MM.1S (cell line): ENCODE data around the gene CAV1.

ENCODE experiments used
- DNase-seq: peaks from one replicate; pipeline ENCODE4 v3.0.0-alpha.2; 2015
- H2AFZ ChIP-seq: fragments of 300-600 bp; sonication (generic); 2 replicates; pipeline ENCODE4 v1.6.0; 2016; ENCODE audit warnings: antibody characterized with exemption, low read length
- H3F3A ChIP-seq: fragments of 300-600 bp; sonication (generic); 2 replicates; pipeline ENCODE4 v1.6.1; 2016; ENCODE audit warnings: mild to moderate bottlenecking, antibody characterized with exemption, low read length, moderate library complexity, mixed read lengths; ENCODE audit not compliant: insufficient read depth
- H3K27ac ChIP-seq: fragments of 300-600 bp; sonication (generic); 2 replicates; pipeline ENCODE4 v1.5.1; 2016; ENCODE audit warnings: mild to moderate bottlenecking, low read length
- H3K27me3 ChIP-seq: fragments of 300-600 bp; sonication (generic); replicated peaks from 2 replicates; pipeline ENCODE4 v1.6.0; 2016; ENCODE audit warnings: low read length; ENCODE audit not compliant: insufficient read depth
- H3K36me3 ChIP-seq: fragments of 300-600 bp; sonication (generic); replicated peaks from 2 replicates; pipeline ENCODE4 v1.6.1; 2016; ENCODE audit warnings: mild to moderate bottlenecking, low read length, mixed read lengths; ENCODE audit not compliant: insufficient read depth
- H3K4me1 ChIP-seq: fragments of 300-600 bp; sonication (generic); 2 replicates; pipeline ENCODE4 v1.6.1; 2016; ENCODE audit warnings: low read length, mixed read lengths
- H3K4me2 ChIP-seq: fragments of 300-600 bp; sonication (generic); 2 replicates; pipeline ENCODE4 v1.6.0; 2016; ENCODE audit warnings: low read depth, low read length
- H3K4me3 ChIP-seq: fragments of 300-600 bp; sonication (generic); 2 replicates; pipeline ENCODE4 v1.5.1; 2016; ENCODE audit warnings: low read length, mixed read lengths
- H3K79me2 ChIP-seq: fragments of 300-600 bp; sonication (generic); 2 replicates; pipeline ENCODE4 v1.6.1; 2016; ENCODE audit warnings: mixed run types, low read length, mixed read lengths
- H3K9ac ChIP-seq: fragments of 300-600 bp; sonication (generic); 2 replicates; pipeline ENCODE4 v1.6.1; 2016; ENCODE audit warnings: low read length, mixed read lengths
- H3K9me2 ChIP-seq: fragments of 300-600 bp; sonication (generic); replicated peaks from 2 replicates; pipeline ENCODE4 v1.6.1; 2016; ENCODE audit warnings: mild to moderate bottlenecking, low read length, mixed read lengths; ENCODE audit not compliant: insufficient read depth
- H3K9me3 ChIP-seq: fragments of 300-600 bp; sonication (generic); replicated peaks from 2 replicates; pipeline ENCODE4 v1.6.1; 2016; ENCODE audit warnings: mild to moderate bottlenecking, low read length, mixed read lengths; ENCODE audit not compliant: insufficient read depth
- H4K20me1 ChIP-seq: fragments of 300-600 bp; sonication (generic); 2 replicates; pipeline ENCODE4 v1.6.1; 2016; ENCODE audit warnings: mild to moderate bottlenecking, low read length, moderate library complexity, mixed read lengths; ENCODE audit not compliant: insufficient read depth
- CTCF ChIP-seq: fragments of 300-600 bp; sonication (generic); IDR thresholded peaks from 2 replicates; pipeline ENCODE4 v1.5.1; 2016; ENCODE audit warnings: antibody characterized with exemption, low read length, mixed read lengths
- EZH2 ChIP-seq: fragments of 300-600 bp; sonication (generic); optimal IDR thresholded peaks from 2 replicates; pipeline ENCODE3; 2017; ENCODE audit warnings: low read depth, mild to moderate bottlenecking, antibody characterized with exemption, low read length, mixed read lengths
- EZH2phosphoT487 ChIP-seq: fragments of 300-600 bp; sonication (generic); IDR thresholded peaks from 2 replicates; pipeline ENCODE4 v1.6.1; 2018; ENCODE audit warnings: antibody characterized with exemption, low read length

The CAV1 gene

GRCh38 chr7:116538138-116538537 is 13.3 kb downstream of the CAV1 start:
- TF ChIP-seq EZH2 (no peak), EZH2phosphoT487 (no peak), CTCF (no peak)
- Histone ChIP-seq H3F3A (no peaks in the 10 kb centered on the region), H3K4me1 (no peaks in the 10 kb centered on the region), H3K9me3 (no peaks in the 10 kb centered on the region), H3K4me3 (no peak overlapping the region), H3K9ac (no peak overlapping the region), H2AFZ (no peak overlapping the region), H3K79me2 (peaks cover 28% of the 10 kb centered on the region), H3K4me2 (no peak overlapping the region), H3K27ac (no peak overlapping the region), H3K9me2 (no peaks in the 10 kb centered on the region), H3K27me3 (no peaks in the 10 kb centered on the region), H4K20me1 (no peaks in the 10 kb centered on the region), H3K36me3 (0 out of 2 replicates have a peak, but pooled peaks cover 3% of the 10 kb centered on the region)
- DNase-seq, result no peak

- H3F3A ChIP-seq, result no peaks in the 10 kb centered on the region
These were observed 15.0 kb downstream of the CAV1 start for GRCh38 chr7:116539879-116540278.

GRCh38 chr7:116540743-116541142 is 15.9 kb downstream of the CAV1 start:
- 0 out of 2 replicates have a peak, but pooled peaks cover 3% of the 10 kb centered on the region for H3K36me3 ChIP-seq
- no peaks in the 10 kb centered on the region for H3K27me3 ChIP-seq
- H3K4me2 ChIP-seq, result no peak overlapping the region
- no peaks in the 10 kb centered on the region for H4K20me1 ChIP-seq
- TF ChIP-seq EZH2 (no peak), CTCF (no peak), EZH2phosphoT487 (no peak)
- no peak overlapping the region for H2AFZ ChIP-seq
- no peaks in the 10 kb centered on the region for H3K9me3 ChIP-seq
- H3K4me3 ChIP-seq, result no peak overlapping the region
- H3K79me2 ChIP-seq, result peaks cover 10% of the 10 kb centered on the region
- no peak overlapping the region for H3K27ac ChIP-seq
- DNase-seq, result no peak
- no peaks in the 10 kb centered on the region for H3F3A ChIP-seq
- no peaks in the 10 kb centered on the region for H3K4me1 ChIP-seq
- H3K9ac ChIP-seq, result no peak overlapping the region
- no peaks in the 10 kb centered on the region for H3K9me2 ChIP-seq

More at GRCh38 chr7:116539879-116540278, 15.0 kb downstream of the CAV1 start:
- Histone ChIP-seq H3K9ac (no peak overlapping the region), H3K36me3 (0 out of 2 replicates have a peak, but pooled peaks cover 3% of the 10 kb centered on the region), H4K20me1 (no peaks in the 10 kb centered on the region), H3K27me3 (no peaks in the 10 kb centered on the region), H3K9me2 (no peaks in the 10 kb centered on the region), H3K79me2 (peaks cover 19% of the 10 kb centered on the region), H3K4me3 (no peak overlapping the region), H3K4me1 (no peaks in the 10 kb centered on the region), H3K4me2 (no peak overlapping the region), H3K27ac (no peak overlapping the region), H3K9me3 (no peaks in the 10 kb centered on the region), H2AFZ (no peak overlapping the region)
- TF ChIP-seq CTCF, result no peak
- no peak for TF ChIP-seq EZH2phosphoT487
- no peak for TF ChIP-seq EZH2
- DNase-seq, result no peak
